Stimulated activated CD8-positive, alpha-beta memory T cell treated with anti-CD3 and anti-CD28 coated beads, Interleukin-2, amount 100 ng/mL, for 48 hours (primary cell): ENCODE results near the gene CRYM.

Source experiments
- DNase-seq, 2 donors: peaks; one replicate each; pipeline ENCODE4 v3.0.0-alpha.2; 2020; ENCODE audit warnings: low read depth in 2 of 2

Gene CRYM

GRCh38 chr16:21244518-21245215 is 33.4 kb downstream of the CRYM start:
- DNase-seq, result no peak

GRCh38 chr16:21242756-21243155 is 35.3 kb downstream of the CRYM start:
- DNase-seq, result no peak

GRCh38 chr16:21239646-21240045 is 38.4 kb downstream of the CRYM start:
- no peak for DNase-seq

GRCh38 chr16:21236831-21237230 is 41.3 kb downstream of the CRYM start:
- no peak for DNase-seq

- no peak for DNase-seq
Measured at GRCh38 chr16:21235199-21235585, 42.9 kb downstream of the CRYM start.

GRCh38 chr16:21233521-21234150 is 44.5 kb downstream of the CRYM start, which contains the start of gene ANKS4B:
Gene ANKS4B, plus strand, starts transcription at chr16:21233699. Its CDS starts 39 bp downstream, at chr16:21233738.
- DNase-seq, result no peak

GRCh38 chr16:21233045-21233520 is 45.0 kb downstream of the CRYM start:
- DNase-seq, result no peak

- no peak for DNase-seq
Measured at GRCh38 chr16:21228361-21228872, 49.7 kb downstream of the CRYM start.

- DNase-seq, result no peak
Measured at GRCh38 chr16:21227866-21228265, 50.2 kb downstream of the CRYM start.

GRCh38 chr16:21226749-21227148 is 51.3 kb downstream of the CRYM start:
- DNase-seq, result no peak

- DNase-seq, result no peak
Measured at GRCh38 chr16:21224800-21225199, 53.3 kb downstream of the CRYM start.

GRCh38 chr16:21223787-21224186 is 54.3 kb downstream of the CRYM start:
- no peak for DNase-seq

- no peak for DNase-seq
Measured at GRCh38 chr16:21222495-21223337, 55.4 kb downstream of the CRYM start.

- DNase-seq, result no peak
Measured at GRCh38 chr16:21219551-21219950, 58.5 kb downstream of the CRYM start.

- DNase-seq, result no peak
Measured at GRCh38 chr16:21218153-21218552, 59.9 kb downstream of the CRYM start.

- no peak for DNase-seq
Measured at GRCh38 chr16:21217121-21217520, 61.0 kb downstream of the CRYM start.

GRCh38 chr16:21214086-21214485 is 64.0 kb downstream of the CRYM start:
- no peak for DNase-seq

GRCh38 chr16:21211486-21211885 is 66.6 kb downstream of the CRYM start, which contains the start of gene ZP2:
Gene ZP2, minus strand, starts transcription at chr16:21211574. Its CDS starts 27 bp downstream, at chr16:21211547.
- DNase-seq, result no peak
